HG02885 (cell line): ENCODE measurements around the gene SLC44A4.
A peak's percentile ranks its signal among the peaks of the same experiment; 100 is the strongest.
"Not testable (repeated sequence)": the region's sequence is repeated elsewhere in the genome, so short reads cannot be mapped to it uniquely, and the experiment has no call there.

ENCODE experiments used
- ATAC-seq: cut with Tn5 transposase; IDR thresholded peaks from one replicate; pipeline ENCODE4 v1.9.1; 2021; ENCODE audit warnings: mild to moderate bottlenecking; ENCODE audit not compliant: unreplicated experiment, poor library complexity

SLC44A4 gene

DNA sequence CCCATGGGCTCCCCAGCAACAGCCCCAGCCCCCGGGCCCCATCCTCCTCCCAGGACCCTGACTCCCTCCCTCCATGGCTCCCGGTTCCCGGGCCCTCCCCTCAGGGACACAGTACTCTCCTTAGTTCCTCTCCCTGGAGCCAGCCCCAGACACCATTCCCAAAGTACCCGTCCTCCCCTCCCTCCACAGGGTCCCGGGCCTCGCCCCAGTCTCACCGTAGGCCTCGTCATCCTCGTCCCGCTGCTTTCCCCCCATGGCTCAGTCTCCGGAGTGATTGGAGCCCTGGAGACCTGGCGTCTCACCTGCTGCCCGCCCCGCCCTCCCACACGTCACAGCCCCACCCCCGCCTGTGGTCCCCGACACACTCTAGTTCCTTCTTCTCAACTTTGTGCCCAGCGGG is at the start of gene SLC44A4:
Gene SLC44A4 (minus strand): TSS at position 272 of the 400 bp plus-strand sequence. CDS start 17 bp downstream, at position 255.
- no peak for ATAC-seq

DNA sequence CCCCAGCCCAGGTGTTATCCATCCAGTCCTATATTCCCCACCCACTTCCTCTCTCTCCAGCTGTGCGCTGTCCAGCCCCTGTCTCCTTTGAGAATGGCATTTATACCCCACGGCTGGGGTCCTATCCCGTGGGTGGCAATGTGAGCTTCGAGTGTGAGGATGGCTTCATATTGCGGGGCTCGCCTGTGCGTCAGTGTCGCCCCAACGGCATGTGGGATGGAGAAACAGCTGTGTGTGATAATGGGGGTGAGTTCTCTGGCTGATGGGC is 49.8 kb upstream of the SLC44A4 start:
- no peak for ATAC-seq

DNA sequence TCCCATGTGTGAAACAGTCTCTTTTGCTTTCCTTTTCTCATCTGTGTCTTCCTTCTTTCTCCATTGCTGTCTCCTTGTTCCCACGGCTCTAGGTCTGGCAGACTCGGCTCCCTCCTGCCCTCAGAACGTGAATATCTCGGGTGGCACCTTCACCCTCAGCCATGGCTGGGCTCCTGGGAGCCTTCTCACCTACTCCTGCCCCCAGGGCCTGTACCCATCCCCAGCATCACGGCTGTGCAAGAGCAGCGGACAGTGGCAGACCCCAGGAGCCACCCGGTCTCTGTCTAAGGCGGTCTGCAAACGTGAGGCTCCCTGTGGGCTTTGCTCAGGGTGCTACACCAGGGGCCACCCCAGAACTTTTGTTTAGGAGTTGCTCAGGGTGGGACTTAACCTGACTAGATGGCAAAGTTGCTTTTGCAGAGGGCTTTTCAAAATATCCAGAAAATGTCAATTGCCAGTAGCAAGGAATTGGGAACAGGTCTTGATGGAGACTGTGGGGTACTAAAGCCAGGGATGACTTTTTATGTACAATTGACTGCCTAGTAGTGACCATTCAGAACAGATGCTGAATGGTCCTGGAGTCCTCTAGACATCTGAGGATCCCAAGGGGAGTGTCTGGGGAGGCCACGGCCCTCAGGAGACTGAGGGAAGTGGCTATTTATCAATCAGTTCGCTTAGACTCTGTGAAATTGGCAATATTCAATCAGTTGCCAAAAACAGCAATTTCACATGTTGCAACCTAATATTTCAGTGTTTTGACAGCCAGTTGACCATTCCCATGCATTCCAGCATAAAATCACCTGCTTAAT is 49.3 kb upstream of the SLC44A4 start:
- ATAC-seq: no peak

DNA sequence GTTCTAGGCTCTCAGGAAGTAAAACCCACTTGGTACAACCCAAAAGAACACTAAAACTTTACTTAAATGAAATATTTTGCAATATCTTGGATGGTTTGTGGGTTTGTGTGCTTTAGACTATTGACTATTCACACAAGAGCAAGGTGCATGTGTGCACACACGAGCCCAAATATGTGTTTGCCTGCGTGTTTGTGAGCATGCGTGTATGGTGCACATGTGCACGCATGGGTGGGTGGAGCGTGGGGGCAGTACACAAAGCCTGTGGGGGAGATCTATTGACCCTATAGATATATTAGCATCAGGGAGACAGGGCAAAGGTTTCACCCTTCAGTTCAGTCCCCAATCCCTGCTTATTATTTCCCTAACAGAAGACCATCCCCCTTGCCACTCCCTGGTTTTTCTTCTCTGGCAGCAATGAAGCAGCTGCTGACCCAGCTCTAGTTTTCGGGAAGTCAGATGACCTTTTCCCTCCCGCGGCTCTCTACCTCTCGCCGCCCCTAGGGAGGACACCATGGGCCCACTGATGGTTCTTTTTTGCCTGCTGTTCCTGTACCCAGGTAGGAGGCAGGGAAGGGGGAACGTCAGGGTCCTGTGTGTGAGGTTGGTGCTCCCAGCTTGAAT is 48.6 kb upstream of the SLC44A4 start, which contains the start of gene C2:
Gene C2 (plus strand): TSS at position 476 of the 621 bp plus-strand sequence. CDS start 36 bp downstream, at position 512.
- ATAC-seq: no peak

DNA sequence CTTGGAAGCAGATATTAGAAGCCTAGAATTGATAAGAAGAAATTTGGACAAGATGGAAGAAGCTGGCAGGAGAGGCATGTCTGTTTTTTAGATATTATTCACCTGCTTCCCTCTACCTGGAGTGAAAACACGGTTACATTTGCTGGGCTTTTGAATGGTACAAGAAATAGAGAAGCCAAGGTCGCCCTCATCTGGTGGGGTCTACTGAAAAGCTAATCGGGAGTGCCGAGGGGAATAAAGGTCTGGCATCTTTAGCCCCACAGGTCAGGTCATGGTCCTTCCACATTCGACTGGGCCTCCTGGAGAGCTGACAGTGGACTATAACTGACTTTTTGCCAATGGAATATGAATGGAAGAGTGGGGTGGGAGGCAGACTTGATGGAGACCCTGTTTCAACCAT is 44.1 kb upstream of the SLC44A4 start:
- no peak for ATAC-seq

DNA sequence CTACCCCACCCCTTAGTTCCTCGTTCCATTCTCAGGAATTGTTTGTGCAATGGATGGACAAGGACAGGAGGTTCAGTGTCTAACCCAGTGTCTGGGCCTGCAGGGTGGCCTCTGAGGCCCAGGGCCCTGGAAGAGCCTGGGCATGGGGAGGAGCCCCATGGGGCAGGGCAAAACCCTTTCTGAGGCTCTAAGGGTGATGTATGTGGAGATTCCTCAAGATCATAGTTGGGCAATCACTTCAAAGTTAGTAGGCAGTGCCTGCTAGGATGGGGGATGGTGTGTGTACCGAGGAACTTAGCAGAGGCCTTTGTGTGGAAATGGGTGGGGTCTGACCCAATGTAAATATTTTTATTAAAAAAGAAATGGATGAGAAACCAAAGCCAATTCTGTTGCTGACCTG is 42.0 kb upstream of the SLC44A4 start:
- ATAC-seq: no peak

DNA sequence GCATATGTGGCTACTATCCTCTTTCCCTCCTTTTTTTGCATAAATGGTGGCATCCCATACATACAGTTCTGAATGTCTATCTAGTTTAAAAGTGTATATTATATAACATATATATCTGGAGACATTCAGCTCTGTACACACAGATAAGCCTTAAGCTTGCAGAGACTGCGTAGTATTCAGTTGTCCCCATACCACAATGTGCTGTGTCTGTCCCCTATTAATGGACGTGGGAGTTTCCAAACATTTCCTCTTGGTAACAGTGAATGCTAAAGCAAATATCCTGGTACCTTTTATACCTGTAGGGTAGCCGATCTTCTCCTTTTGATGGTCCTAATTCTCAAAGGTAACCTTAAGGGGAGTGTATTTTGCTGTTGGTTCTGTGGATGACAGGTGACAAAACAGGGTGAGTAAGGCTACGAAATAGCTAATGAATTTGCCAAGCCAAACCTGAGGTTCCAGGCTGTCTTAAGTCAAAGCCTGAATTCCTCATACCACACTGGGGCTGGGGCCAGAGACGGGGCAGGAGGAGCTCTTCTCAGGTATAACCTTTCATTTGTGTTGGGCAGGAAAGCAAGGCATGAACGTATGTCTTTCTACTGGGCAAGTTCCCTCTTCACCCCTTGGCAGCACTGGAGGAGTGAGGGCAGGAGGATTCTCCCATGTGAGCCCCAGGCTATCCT is 41.0 kb upstream of the SLC44A4 start:
- ATAC-seq: no peak

DNA sequence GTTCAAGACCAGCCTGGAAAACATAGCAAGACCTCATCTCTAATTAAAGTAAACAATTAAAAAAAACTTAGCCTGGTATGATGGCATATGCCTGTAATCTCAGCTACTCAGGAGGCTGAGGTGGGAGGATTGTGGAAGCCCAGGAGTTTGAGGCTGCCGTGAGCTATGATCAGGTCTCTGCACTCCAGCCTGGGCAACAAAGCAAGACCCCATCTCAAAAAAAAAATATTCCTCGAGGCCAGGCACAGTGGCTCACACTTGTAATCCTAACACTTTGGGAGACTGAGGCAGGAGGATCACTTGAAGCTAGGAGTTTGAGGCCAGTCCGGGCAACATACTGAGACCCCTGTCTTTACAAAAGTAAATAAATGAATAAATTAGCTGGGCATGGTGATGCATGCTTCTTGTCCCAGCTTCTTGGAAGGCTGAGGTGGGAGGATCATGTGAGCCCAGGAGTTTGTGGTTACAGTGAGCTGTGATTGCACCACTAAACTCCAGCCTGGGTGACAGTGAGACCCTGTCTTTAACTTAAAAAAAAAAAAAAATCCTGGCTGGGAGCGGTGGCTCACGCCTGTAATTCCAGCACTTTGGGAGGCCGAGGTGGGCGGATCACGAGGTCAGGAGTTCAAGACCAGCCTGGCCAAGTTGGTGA is 39.4 kb upstream of the SLC44A4 start:
- ATAC-seq: no peak

DNA sequence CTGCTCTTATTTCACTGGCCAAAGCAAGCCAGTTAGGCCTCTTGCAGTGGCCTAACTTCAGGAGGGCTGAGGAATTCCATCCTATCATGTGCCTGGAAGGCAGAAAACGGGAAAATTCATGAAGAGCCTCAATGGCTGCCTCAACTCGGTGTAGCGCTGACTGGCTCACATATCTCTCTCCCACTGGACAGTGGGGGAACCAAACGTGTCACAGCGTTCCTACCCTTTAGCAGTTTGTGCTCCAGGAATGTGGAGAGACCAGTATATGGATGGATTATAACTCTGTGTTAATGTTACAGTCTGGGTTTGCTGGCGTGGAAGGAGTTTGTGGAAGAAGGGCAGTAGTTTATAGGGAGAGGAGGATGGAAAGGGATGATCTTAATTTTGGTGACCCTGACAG is 37.0 kb upstream of the SLC44A4 start:
- ATAC-seq: no peak

DNA sequence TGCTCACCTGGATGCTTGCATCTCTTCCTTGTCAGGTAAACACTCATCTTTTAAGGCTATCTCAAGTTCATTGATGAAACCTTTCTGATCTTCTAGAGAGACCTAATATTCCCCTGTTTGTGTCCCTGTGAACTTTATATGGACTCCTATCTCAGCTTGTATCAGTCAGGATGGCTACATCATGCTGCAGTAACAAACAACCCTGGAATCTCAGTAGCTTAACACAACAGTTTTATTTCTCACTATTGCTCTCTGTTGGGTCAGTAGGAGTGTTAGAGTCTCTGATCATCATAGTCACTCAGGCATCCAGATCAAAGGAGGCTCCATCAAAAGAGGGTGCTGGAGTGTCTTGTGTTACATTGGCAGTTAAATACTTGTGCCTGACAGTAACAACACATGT is 36.6 kb upstream of the SLC44A4 start:
- ATAC-seq: no peak

DNA sequence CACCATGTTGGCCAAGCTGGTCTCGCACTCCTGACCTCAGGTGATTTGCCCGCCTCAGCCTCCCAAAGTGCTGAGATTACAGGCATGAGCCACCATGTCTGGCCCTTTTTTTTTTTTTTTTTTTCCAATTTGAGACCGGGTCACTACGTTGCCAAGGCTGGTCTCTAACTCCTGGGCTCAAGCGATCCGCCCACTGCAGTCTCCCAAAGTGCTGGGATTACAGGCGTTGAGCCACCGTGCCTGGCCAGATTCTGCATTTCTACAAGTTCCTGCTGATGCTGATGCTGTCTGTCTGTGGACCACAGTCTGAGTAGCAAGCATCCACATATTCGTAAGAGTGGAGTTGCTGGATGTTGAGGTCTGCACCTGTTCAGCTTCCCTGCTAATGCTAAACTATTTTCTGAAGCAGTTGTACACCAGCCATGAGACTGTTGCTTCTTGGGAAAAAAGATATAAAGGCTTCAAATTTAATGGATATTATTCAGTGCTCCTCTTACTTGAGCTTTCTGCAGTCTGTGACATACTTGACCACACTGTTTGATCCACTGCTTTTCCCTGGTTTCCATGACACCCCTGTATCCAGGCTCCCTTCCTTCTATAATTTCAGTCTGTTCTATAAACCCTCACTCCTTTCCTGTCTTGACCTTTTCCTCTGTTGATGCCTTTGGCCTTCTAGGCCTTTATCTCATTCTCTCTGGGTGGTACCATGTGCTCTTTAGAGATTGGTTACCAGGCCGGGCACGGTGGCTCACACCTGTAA is 33.2 kb upstream of the SLC44A4 start:
- ATAC-seq: no peak

DNA sequence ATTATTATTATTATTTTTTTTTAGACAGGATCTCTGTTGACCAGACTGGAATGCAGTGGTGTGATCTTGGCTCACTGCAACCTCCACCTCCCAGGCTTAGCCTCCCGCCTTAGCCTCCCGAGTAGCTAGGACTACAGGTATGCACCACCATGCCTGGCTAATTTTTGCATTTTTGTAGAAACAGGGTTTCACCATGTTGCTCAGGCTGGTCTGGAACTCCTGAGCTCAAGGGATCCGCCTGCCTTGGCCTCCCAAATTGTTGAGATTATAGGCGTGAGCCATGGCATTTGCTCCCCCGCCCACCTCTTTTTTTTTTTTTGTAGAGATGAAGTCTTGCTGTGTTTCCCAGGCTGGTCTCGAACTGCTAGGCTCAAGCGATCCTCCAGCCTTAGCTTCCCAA is 30.5 kb upstream of the SLC44A4 start:
- ATAC-seq: not testable (repeated sequence)

DNA sequence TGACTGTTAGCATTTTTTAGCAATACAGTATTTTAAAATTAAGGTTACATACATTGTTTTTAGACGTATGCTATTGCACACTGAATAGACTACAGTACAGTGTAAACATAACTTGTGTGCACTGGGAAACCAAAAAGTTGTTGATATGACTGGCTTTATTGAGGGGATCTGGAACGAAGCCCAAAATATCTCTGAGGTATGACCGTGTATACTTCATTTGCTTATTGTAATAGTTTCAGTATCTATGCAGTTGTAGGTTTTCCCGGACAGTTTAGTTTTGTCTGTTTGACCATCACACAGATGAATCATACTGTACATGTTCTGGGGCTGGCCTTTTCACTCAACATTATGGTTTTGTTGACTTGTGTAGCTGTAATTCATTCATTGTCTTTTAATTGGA is 30.0 kb upstream of the SLC44A4 start:
- peak; percentile 69 for ATAC-seq

DNA sequence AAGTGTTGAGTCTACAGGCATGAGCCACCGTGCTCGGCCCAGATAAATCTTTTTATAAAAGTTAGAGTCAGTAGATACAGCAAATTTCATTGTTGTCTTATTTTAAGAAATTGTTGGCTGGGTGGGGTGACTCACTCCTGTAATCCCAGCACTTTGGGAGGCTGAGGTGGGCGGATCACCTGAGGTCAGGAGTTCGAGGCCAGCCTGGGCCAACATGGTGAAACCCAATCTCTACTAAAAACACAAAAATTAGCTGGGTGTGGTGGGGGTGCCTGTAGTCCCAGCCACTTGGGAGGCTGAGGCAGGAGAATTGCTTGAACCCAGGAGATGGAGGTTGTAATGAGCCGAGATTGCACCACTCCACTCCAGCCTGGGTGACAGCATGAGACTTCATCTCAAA is 29.5 kb upstream of the SLC44A4 start:
- ATAC-seq: not testable (repeated sequence)

DNA sequence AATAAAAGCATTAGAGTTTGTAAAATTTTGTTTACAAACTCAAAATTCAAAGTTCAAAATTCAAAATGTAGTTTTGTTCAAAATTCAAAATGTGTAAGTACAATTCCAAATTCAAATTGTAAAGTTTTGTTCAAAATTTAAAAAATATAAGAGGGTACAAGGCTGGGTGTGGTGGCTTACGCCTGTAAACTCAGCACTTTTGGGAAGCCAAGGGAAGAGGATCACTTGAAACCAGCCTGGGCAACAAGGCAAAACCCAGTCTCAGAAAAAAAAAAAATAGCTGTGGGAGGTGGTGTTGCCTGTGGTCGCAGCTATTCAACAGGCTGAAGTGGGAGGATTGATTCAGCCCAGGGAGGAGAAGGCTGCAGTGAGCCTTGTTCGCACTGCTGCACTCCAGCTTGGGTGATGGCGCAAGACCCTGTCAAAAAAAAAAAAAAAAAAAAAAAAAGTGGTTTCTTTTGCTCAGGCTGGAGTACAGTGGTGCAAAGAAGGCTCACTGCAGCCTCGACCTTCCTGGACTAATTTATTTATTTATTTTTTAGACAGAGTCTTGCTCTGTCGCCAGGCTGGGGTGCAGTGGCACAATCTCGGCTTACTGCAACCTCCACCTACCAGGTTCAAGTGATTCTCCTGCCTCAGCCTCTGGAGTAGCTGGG is 28.5 kb upstream of the SLC44A4 start:
- no peak for ATAC-seq

DNA sequence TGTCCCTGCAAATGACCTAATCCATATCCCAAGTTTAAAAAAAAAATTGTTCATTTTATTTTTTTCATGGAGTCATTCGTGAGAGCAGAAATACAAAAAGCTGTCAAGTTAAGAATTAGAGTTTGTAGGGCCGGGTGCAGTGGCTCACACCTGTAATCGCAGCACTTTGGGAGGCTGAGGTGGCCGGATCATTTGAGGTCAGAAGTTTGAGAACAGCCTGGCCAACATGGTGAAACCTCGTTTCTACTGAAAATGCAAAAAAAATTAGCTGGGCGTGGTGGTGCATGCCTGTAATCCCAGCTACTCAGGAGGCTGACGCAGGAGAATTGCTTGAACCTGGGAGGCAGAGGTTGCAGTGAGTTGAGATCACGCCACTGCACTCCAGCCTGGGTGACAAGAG is 27.9 kb upstream of the SLC44A4 start:
- not testable (repeated sequence) for ATAC-seq

DNA sequence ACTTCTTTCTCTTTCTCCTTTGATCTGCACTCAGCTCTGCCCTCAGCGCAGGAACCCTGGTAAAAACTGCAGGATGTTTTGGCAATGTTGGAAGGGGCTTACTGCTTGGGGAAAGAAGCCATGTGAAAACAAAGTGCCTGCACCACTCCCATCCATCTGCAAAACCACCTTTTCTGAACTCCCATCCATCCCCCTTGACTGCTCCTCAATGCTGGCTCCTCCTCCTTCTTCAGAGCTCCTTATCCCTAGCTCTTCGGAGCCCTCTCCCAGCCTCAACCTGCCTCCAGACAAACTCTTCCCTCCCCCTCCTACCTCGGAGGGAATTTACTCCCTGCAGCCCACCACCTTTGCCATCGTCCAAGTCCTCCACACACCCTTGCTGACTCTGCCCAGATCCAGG is 27.3 kb upstream of the SLC44A4 start:
- ATAC-seq: no peak

DNA sequence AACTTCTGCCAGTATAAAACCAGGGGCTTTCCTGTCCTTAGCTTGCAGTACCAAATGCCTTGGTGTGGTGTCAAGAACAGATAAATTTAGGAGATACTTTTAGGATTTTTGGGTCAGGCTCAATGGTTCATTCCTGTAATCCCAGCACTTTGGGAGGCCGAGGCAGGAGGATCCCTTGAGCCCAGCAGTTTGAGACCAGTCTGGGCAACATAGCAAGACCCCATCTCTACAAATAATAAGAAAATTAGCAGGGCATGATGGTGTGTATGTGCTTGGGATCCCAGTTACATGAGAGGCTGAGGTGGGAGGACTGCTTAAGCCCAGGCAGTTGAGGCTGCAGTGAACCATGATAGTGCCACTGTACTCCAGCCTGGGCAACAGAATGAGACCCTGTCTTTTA is 26.2 kb upstream of the SLC44A4 start:
- no peak for ATAC-seq

DNA sequence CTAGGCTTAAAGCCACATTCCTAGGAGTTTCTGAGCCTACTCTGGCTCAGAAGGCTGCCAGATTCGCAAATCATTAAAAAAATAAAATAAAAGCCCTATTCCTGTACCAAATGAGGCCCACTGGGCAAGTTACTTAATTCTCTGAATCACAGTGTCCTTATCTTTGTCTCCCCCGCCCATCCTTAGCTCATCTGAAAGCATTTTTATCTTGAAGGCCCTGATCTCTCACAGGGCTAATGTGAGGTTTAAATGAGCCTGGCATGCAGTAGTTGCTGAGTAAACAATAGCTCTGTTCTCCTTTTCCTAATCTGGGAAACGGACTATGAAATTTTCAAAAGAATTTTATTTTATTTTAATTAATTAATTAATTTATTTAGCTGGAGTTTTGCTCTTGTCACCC is 25.2 kb upstream of the SLC44A4 start:
- ATAC-seq: no peak
